GM08714 (cell line): ENCODE measurements around the gene ASIC1.

Source experiments
- H3K4me3 ChIP-seq: fragments of 200-500 bp; sonication (Bioruptor generic); 2 replicates; pipeline ENCODE4 v1.5.1; 2014; ENCODE audit warnings: mild to moderate bottlenecking, low read length, inconsistent platforms
- ZNF274 ChIP-seq: IDR thresholded peaks from 2 replicates; pipeline ENCODE4 v1.6.1; 2012; ENCODE audit warnings: mild to moderate bottlenecking, low read depth, low read length

The ASIC1 gene

DNA sequence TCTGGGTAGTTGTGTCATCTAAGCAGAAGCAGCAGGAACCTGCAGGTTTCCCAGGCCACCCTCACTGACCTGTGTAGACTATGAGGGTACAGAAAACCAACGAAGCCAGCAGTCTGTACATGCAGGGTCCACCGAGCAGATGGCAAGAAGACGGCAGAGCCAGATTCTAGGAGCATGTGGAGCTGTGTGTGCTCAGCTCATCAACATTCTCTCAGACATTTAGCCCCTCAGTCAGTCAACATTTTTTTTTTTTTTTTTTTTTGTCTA is 7.3 kb upstream of the ASIC1 start:
- H3K4me3 ChIP-seq, result no peak overlapping the region
- no peak for TF ChIP-seq ZNF274

GRCh38 chr12:50050410-50051098 is 6.8 kb upstream of the ASIC1 start:
- H3K4me3 ChIP-seq, result no peak overlapping the region
- no peak for TF ChIP-seq ZNF274

DNA sequence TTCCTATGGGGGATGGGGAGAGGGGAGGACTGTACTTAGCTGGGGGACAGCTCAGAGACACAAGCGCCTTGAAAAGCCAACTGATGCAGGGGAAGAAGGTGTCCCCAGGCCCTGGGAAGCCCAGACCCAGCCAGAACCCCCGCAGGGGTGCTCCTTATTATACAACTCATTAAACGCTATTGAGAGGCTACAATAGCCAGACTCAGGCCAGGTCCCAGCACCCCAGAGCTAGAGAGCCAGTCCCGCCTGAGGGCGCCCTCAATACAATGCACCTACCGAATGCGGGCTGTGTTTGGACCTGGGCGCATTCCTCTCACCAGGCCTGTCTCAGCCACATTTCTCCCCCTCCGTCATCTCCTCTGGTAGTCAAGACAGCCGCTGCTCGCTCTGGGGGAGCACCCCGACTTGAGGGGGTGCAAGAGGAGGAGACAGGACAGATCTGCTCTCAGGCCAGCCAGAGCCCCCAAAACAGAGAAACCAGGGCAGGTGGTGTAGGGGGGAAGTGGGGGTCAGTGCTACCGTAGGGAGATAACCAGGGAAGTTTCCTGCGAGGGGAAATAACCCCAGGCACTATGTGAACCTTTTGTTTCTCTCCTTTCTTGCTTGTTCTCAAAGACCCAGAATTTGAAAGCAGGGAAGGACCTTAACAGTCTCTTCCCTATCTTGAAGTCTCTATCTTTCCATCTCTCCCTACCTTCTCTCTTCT is 6.1 kb upstream of the ASIC1 start:
- no peak for TF ChIP-seq ZNF274
- H3K4me3 ChIP-seq, result no peak overlapping the region

- no peak for TF ChIP-seq ZNF274
- H3K4me3 ChIP-seq, result no peak overlapping the region
Observed at GRCh38 chr12:50052544-50052943, 4.9 kb upstream of the ASIC1 start.

DNA sequence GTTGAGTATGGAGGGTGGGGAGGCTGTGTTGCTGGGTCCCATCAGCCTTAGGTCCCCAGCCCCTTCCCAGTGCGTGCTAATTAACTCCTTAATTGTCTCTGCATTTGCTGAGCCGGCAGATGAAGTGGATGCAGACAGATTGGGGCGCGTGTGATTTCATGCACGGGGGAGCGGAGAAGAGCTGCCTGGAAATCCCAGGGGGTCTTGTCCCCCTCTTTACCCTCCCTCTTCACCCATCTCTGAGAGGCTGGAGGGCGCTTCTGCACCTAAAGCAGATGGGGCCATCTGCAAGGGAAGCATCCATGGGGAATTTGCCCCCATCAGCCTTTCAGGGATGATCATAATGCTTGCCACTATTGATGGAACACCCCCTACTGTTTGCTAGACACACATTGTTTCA is 4.4 kb upstream of the ASIC1 start:
- no peak overlapping the region for H3K4me3 ChIP-seq
- no peak for TF ChIP-seq ZNF274

DNA sequence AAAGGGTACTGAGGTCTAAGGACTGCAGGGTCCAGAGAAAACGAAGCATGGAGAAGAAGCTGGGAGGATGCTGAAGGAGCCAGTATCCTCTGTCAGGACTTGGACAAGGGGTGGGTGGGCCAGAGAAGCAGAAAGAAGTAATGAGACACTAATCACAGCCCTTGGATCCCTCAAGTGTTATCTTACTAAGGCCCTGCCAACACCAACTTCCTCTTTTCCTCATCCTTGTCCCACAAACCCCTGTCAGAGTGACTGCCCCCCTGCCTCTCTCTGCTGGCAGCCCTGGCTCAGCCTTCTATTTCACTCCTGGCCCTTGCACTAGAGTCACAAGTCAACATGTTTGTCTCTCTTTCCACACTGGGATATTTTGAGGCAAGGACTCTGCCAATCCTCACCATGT is 3.8 kb upstream of the ASIC1 start:
- no peak for TF ChIP-seq ZNF274
- no peak overlapping the region for H3K4me3 ChIP-seq

- no peak overlapping the region for H3K4me3 ChIP-seq
- no peak for TF ChIP-seq ZNF274
Observed at GRCh38 chr12:50055831-50056638, 1.4 kb upstream of the ASIC1 start.

DNA sequence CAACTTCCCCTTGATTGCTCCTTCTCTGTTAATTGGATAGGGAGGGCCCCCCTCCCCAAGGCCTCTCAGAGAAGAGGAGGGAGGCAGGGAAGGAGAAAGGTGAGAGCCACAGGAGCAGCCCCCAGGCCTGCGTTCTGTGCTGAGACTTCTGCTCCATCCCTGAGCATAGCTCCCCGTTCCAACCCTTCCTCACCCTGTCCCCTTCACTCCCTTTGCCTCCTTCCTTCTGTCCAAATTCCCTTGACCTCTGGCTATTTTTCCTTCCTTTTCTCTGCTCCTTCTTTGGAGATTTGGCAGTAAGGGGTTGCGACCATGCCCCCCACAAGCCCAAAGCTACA is 788 bp upstream of the ASIC1 start:
- H3K4me3 ChIP-seq, result no peak overlapping the region; the same call in 1 of the 2 replicates
- no peak for TF ChIP-seq ZNF274

DNA sequence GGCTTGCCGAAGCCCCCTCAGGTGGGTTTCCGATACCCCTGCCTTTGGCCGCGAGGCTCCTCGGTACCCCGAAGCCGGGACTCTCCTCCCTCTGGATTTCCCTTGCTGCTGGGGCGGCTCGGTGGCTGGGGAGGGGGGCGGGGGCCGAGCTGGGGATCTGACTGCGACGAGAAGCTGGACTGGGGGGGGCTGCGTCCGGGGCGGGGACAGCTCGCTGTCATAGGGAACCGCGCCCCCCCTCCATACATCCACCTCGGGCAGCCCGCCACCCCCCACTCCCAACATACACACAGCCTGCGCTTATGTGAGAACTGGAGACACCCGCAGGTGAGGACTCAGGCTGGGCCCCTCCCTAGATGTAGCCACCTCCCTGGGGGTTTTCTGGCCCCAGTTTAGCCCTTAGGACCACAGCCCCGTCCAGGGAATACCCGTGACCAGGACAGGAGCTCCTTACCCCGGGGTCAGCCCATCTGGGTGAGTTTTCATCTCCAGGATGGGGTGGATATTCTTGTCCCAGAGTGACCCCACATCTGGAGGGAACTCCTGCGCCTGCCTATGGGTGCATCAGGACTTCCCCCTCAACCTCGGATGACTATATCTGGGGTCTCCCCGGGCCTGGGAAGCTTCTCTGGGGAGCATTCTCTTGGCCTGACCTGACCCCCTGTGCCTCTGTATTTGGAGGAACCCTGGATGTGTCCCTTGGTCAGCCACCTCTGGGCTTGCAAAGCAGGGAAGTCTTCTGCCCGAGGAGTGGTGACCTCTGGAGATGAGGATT is 687 bp downstream of the ASIC1 start:
- H3K4me3 ChIP-seq, result peak overlapping the region; percentile 57; the same call in 1 of the 2 replicates
- no peak for TF ChIP-seq ZNF274

GRCh38 chr12:50058743-50059312 is 1.4 kb downstream of the ASIC1 start:
- no peak overlapping the region for H3K4me3 ChIP-seq
- TF ChIP-seq ZNF274, result no peak

GRCh38 chr12:50059440-50060119 is 2.2 kb downstream of the ASIC1 start:
- no peak for TF ChIP-seq ZNF274

GRCh38 chr12:50060120-50060468 is 2.7 kb downstream of the ASIC1 start:
- no peak for TF ChIP-seq ZNF274
- H3K4me3 ChIP-seq, result no peak overlapping the region

More at GRCh38 chr12:50059440-50060119, 2.2 kb downstream of the ASIC1 start:
- H3K4me3 ChIP-seq, result no peak overlapping the region

- no peak for TF ChIP-seq ZNF274
- H3K4me3 ChIP-seq, result no peak overlapping the region
Observed at GRCh38 chr12:50061171-50061570, 3.8 kb downstream of the ASIC1 start.
